Measurements from ENCODE around the gene VPS26C.

Gene VPS26C

GRCh38 chr21:37233551-37234146, 33.5 kb downstream of the VPS26C start:
- H3K36me3 ChIP-seq (ENCODE audit: insufficient read depth, low read length): peaks cover 82% of the 10 kb centered on the region
- TF ChIP-seq EZH2 (IDR thresholded peaks at IDR 0.05; ENCODE audit: borderline replicate concordance, low read depth, low read length, severe bottlenecking) (no peak), CTCF (IDR thresholded peaks at IDR 0.05; ENCODE audit: borderline replicate concordance, extremely low read depth, low read length, poor library complexity, severe bottlenecking) (no peak)
- no peak overlapping the region for H3K4me3 ChIP-seq (ENCODE audit: low read depth in 1 of 2, low read length in 2 of 2)

GRCh38 chr21:37232274-37233018, 34.7 kb downstream of the VPS26C start:
- peaks cover 41% of the 10 kb centered on the region for H4K20me1 ChIP-seq (ENCODE audit: insufficient read depth, low read length)
- H3K27me3 ChIP-seq (ENCODE audit: insufficient read depth, low read length, poor library complexity): no peaks in the 10 kb centered on the region
- no peak for ATAC-seq (ENCODE audit: insufficient read depth, low read depth)
- H3K4me3 ChIP-seq (ENCODE audit: low read depth in 1 of 2, low read length in 2 of 2): no peak overlapping the region
- no peak for DNase-seq
- peaks cover 75% of the 10 kb centered on the region for H3K79me2 ChIP-seq (ENCODE audit: insufficient read depth, low read length)
- peaks cover 83% of the 10 kb centered on the region for H3K36me3 ChIP-seq (ENCODE audit: insufficient read depth, low read length)
- TF ChIP-seq CTCF (IDR thresholded peaks at IDR 0.05; ENCODE audit: borderline replicate concordance, extremely low read depth, low read length, poor library complexity, severe bottlenecking): no peak
- no peak for TF ChIP-seq EZH2 (IDR thresholded peaks at IDR 0.05; ENCODE audit: borderline replicate concordance, low read depth, low read length, severe bottlenecking)
- H3K4me2 ChIP-seq (ENCODE audit: insufficient read depth, low read length): no peak overlapping the region
- H3K4me1 ChIP-seq (ENCODE audit: insufficient read depth, low read length): no peaks in the 10 kb centered on the region; the same call in 1 of the 2 replicates
- no peak overlapping the region for H3K27ac ChIP-seq (ENCODE audit: low read length)
- H2AFZ ChIP-seq (ENCODE audit: low read depth, low read length): no peak overlapping the region
- H3K9me3 ChIP-seq (ENCODE audit: insufficient read depth, low read length, severe bottlenecking): no peaks in the 10 kb centered on the region
- no peak overlapping the region for H3K9ac ChIP-seq (ENCODE audit: low read depth, low read length)

More at GRCh38 chr21:37233551-37234146, 33.5 kb downstream of the VPS26C start:
- no peak overlapping the region for H2AFZ ChIP-seq (ENCODE audit: low read depth, low read length)
- H3K79me2 ChIP-seq (ENCODE audit: insufficient read depth, low read length): peaks cover 67% of the 10 kb centered on the region
- no peaks in the 10 kb centered on the region for H3K9me3 ChIP-seq (ENCODE audit: insufficient read depth, low read length, severe bottlenecking)
- H3K9ac ChIP-seq (ENCODE audit: low read depth, low read length): no peak overlapping the region
- H3K4me2 ChIP-seq (ENCODE audit: insufficient read depth, low read length): no peak overlapping the region
- no peak for ATAC-seq (ENCODE audit: insufficient read depth, low read depth)
- H4K20me1 ChIP-seq (ENCODE audit: insufficient read depth, low read length): peaks cover 38% of the 10 kb centered on the region
- H3K27ac ChIP-seq (ENCODE audit: low read length): no peak overlapping the region
- no peaks in the 10 kb centered on the region for H3K27me3 ChIP-seq (ENCODE audit: insufficient read depth, low read length, poor library complexity)
- DNase-seq: peak; percentile 2
- H3K4me1 ChIP-seq (ENCODE audit: insufficient read depth, low read length): peaks cover 6% of the 10 kb centered on the region; the same call in 1 of the 2 replicates

- Histone ChIP-seq H3K36me3 (ENCODE audit: insufficient read depth, low read length) (peaks cover 83% of the 10 kb centered on the region), H2AFZ (ENCODE audit: low read depth, low read length) (no peak overlapping the region), H3K9me3 (ENCODE audit: insufficient read depth, low read length, severe bottlenecking) (no peaks in the 10 kb centered on the region), H3K4me3 (ENCODE audit: low read depth in 1 of 2, low read length in 2 of 2) (no peak overlapping the region), H3K79me2 (ENCODE audit: insufficient read depth, low read length) (peaks cover 76% of the 10 kb centered on the region), H3K27me3 (ENCODE audit: insufficient read depth, low read length, poor library complexity) (no peaks in the 10 kb centered on the region), H3K9ac (ENCODE audit: low read depth, low read length) (no peak overlapping the region), H3K27ac (ENCODE audit: low read length) (no peak overlapping the region), H3K4me2 (ENCODE audit: insufficient read depth, low read length) (no peak overlapping the region), H4K20me1 (ENCODE audit: insufficient read depth, low read length) (peaks cover 45% of the 10 kb centered on the region), H3K4me1 (ENCODE audit: insufficient read depth, low read length) (peaks cover 5% of the 10 kb centered on the region)
- DNase-seq (no peak), ATAC-seq (ENCODE audit: insufficient read depth, low read depth) (no peak)
- TF ChIP-seq CTCF (IDR thresholded peaks at IDR 0.05; ENCODE audit: borderline replicate concordance, extremely low read depth, low read length, poor library complexity, severe bottlenecking) (no peak), EZH2 (IDR thresholded peaks at IDR 0.05; ENCODE audit: borderline replicate concordance, low read depth, low read length, severe bottlenecking) (no peak)
These were observed 35.5 kb downstream of the VPS26C start for GRCh38 chr21:37231671-37232070.
